NK-92 (cell line): Measurements from ENCODE around the gene ACTL8.

Experiments used
- DNase-seq: peaks from one replicate; lab custom pipeline; 2025; ENCODE audit not compliant: unreplicated experiment; lab: John Stamatoyannopoulos, UW

Gene ACTL8

GRCh38 chr1:17755120-17755519 is at the start of gene ACTL8:
Gene ACTL8 (plus strand): TSS chr1:17755333. CDS start chr1:17823009, 67,676 bp downstream.
- no peak for DNase-seq

GRCh38 chr1:17706445-17706844 is 48.7 kb upstream of the ACTL8 start:
- no peak for DNase-seq

GRCh38 chr1:17709981-17710380 is 45.2 kb upstream of the ACTL8 start:
- DNase-seq = no peak

GRCh38 chr1:17710889-17711576 is 44.1 kb upstream of the ACTL8 start:
- no peak for DNase-seq

GRCh38 chr1:17711577-17711910 is 43.6 kb upstream of the ACTL8 start:
- DNase-seq = no peak

- DNase-seq = no peak
These were observed 43.2 kb upstream of the ACTL8 start for GRCh38 chr1:17711941-17712340.

- DNase-seq = no peak
These were observed 41.1 kb upstream of the ACTL8 start for GRCh38 chr1:17713993-17714392.

GRCh38 chr1:17717594-17718535 is 37.3 kb upstream of the ACTL8 start:
- DNase-seq = no peak

GRCh38 chr1:17719874-17720273 is 35.3 kb upstream of the ACTL8 start:
- no peak for DNase-seq

- no peak for DNase-seq
These were observed 33.7 kb upstream of the ACTL8 start for GRCh38 chr1:17721444-17721843.

- no peak for DNase-seq
These were observed 31.4 kb upstream of the ACTL8 start for GRCh38 chr1:17723684-17724083.

GRCh38 chr1:17724150-17724549 is 31.0 kb upstream of the ACTL8 start:
- no peak for DNase-seq

GRCh38 chr1:17725084-17725719 is 29.9 kb upstream of the ACTL8 start:
- DNase-seq = no peak

GRCh38 chr1:17725811-17726582 is 29.1 kb upstream of the ACTL8 start:
- DNase-seq = no peak

GRCh38 chr1:17728123-17728712 is 26.9 kb upstream of the ACTL8 start:
- DNase-seq = no peak

- DNase-seq = no peak
These were observed 25.9 kb upstream of the ACTL8 start for GRCh38 chr1:17729248-17729647.

GRCh38 chr1:17729909-17730308 is 25.2 kb upstream of the ACTL8 start:
- DNase-seq = no peak

GRCh38 chr1:17731460-17731859 is 23.7 kb upstream of the ACTL8 start:
- DNase-seq = no peak

GRCh38 chr1:17732475-17732874 is 22.7 kb upstream of the ACTL8 start:
- no peak for DNase-seq

- no peak for DNase-seq
These were observed 21.5 kb upstream of the ACTL8 start for GRCh38 chr1:17733661-17734060.

GRCh38 chr1:17734609-17735008 is 20.5 kb upstream of the ACTL8 start:
- DNase-seq = no peak
